Uterus (tissue), 4 donors: Measurements from ENCODE around the gene RFX4. TPM values are rescaled to one million over a fixed set of nuclear protein-coding genes. Genes with fewer than 3 reads are reported as not detected.

ENCODE experiments used
- DNase-seq, 2 donors: peaks; one replicate each; pipeline ENCODE4 v3.0.0-alpha.2; 2019 to 2020
- H3K27ac ChIP-seq, 2 donors: fragments of 200-600 bp; sonication (generic); 1 replicate in 1 of 2; 2 replicates in 1 of 2; pipeline ENCODE4 v1.5.1; 2016 to 2018
- H3K27me3 ChIP-seq, 2 donors: fragments of 200-600 bp; sonication (generic); one replicate each; pipeline ENCODE4 v1.5.1; 2018 to 2019; ENCODE audit warnings: control low read depth in 1 of 2
- H3K36me3 ChIP-seq, 2 donors: fragments of 200-600 bp; sonication (generic); one replicate each; pipeline ENCODE4 v1.5.1; 2019; ENCODE audit warnings: control low read depth in 1 of 2
- H3K4me1 ChIP-seq, 2 donors: fragments of 200-600 bp; sonication (generic); one replicate each; pipeline ENCODE4 v1.5.1; 2018 to 2019; ENCODE audit warnings: control low read depth in 1 of 2
- H3K4me3 ChIP-seq, 2 donors: fragments of 200-600 bp; sonication (generic); 1 replicate in 1 of 2; 2 replicates in 1 of 2; pipeline ENCODE4 v1.5.1; 2018 to 2019; ENCODE audit warnings: mild to moderate bottlenecking in 1 of 2
- H3K9me3 ChIP-seq, 2 donors: fragments of 200-600 bp; sonication (generic); one replicate each; pipeline ENCODE4 v1.5.1; 2019; ENCODE audit warnings: control low read depth in 1 of 2
- CTCF ChIP-seq, 4 experiments: fragments of 200-600 bp in 2 of 4; fragments of 450-650 bp in 2 of 4; sonication (generic) in 2 of 4; IDR thresholded peaks; one replicate each; pipeline ENCODE4 v1.5.1; 2016 to 2019; ENCODE audit warnings: antibody characterized with exemption in 4 of 4, mild to moderate bottlenecking in 2 of 4, moderate library complexity in 1 of 4
- POLR2A ChIP-seq, 2 donors: fragments of 450-650 bp; IDR thresholded peaks; one replicate each; pipeline ENCODE4 v1.6.1; 2016; ENCODE audit warnings: antibody characterized with exemption in 2 of 2, mild to moderate bottlenecking in 1 of 2, moderate library complexity in 1 of 2
- intact Hi-C: fragments of 100-400 bp; cut with DNase I; formaldehyde crosslinking; loops from one replicate; pipeline ENCODE4 v1.15.1; 2023; ENCODE audit warnings: low total_unique reads
- total RNA-seq, 4 donors: library from RNA; depleted of rRNA in 3 of 4; stranded (reverse); fragments of >200 nt in 3 of 4; gene quantifications; one replicate each; pipeline versions ENCODE4 v1.1.0 to v1.2.4, GENCODE V29; 2014 to 2023
- donor health status: DM: yes; HTN: yes; CAD: no.

Gene RFX4
- total RNA-seq, 4 donors from 2014 or later: not detected

DNA sequence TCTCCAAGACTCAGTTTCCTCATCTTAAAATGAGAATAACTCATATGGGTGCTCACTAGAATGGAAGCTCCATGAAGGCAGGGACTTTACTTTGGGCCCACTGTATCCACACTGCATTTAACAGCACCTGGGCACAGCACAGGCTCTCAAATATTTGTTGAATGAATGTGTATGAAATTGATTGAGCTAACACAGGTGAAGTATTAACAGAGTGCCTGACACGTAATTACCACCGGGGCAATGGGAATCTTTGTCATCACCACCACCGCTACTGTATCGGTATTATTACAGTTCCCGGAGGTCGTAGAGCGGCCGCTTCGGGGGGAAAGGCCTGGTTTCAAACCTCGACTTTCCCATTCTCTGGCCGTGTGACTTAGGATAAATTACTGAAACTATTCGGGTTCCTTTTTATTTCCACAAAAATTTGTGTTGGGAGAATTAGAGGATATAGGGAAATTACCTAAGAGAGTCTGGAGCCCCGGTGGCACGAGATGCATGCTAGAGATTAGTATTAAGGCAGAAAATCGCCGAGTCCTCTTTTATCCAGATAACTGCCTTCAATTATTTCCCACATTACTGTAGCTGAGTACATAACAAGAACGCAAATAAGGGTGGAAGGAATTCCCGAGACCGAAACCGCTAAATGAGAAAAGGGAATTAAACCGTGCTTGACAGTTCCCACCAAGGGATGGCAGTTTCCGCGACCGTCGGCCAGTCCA is 190.6 kb downstream of the RFX4 start:
- H3K4me1 ChIP-seq: no peaks in the 10 kb centered on the region
- peak overlapping the region; percentile 93 to 99 for H3K27ac ChIP-seq
- intact Hi-C loops: no loop called here
- H3K36me3 ChIP-seq: no peaks in the 10 kb centered on the region
- H3K4me3 ChIP-seq: peak overlapping the region; percentile 79 to 89
- H3K27me3 ChIP-seq: no peaks in the 10 kb centered on the region
- no peak for TF ChIP-seq POLR2A (IDR thresholded peaks at IDR 0.05)
- no peak for TF ChIP-seq CTCF (IDR thresholded peaks at IDR 0.05)
- H3K9me3 ChIP-seq: no peaks in the 10 kb centered on the region
- no peak for DNase-seq

- peak; percentile 97 for DNase-seq
- intact Hi-C loops: no loop called here
Measured at GRCh38 chr12:106774005-106774807, 191.4 kb downstream of the RFX4 start, which contains the start of gene RIC8B. TSS of gene RIC8B (plus strand) at chr12:106774682. CDS start at chr12:106774746, 64 bp downstream.

GRCh38 chr12:106774808-106775524 is 192.2 kb downstream of the RFX4 start:
- no peaks in the 10 kb centered on the region for H3K36me3 ChIP-seq
- TF ChIP-seq POLR2A (IDR thresholded peaks at IDR 0.05) (no peak), CTCF (IDR thresholded peaks at IDR 0.05) (no peak)
- intact Hi-C loops: no loop called here
- peak overlapping the region; percentile 79 to 89 for H3K4me3 ChIP-seq
- peak overlapping the region; percentile 93 to 99 for H3K27ac ChIP-seq
- no peak for DNase-seq
- no peaks in the 10 kb centered on the region for H3K4me1 ChIP-seq
- H3K27me3 ChIP-seq: no peaks in the 10 kb centered on the region
- H3K9me3 ChIP-seq: no peaks in the 10 kb centered on the region

More at GRCh38 chr12:106774005-106774807, 191.4 kb downstream of the RFX4 start, which contains the start of gene RIC8B:
- TF ChIP-seq POLR2A (IDR thresholded peaks at IDR 0.05): peak; percentile 23 to 65
- TF ChIP-seq CTCF (IDR thresholded peaks at IDR 0.05): peak in 2 of 4 experiments; percentile 13 to 40
- H3K4me3 ChIP-seq: peak within 1 kb of the TSS; percentile 79 to 89
- H3K4me1 ChIP-seq: no peaks in the 10 kb centered on the region
- no peaks in the 10 kb centered on the region for H3K27me3 ChIP-seq
- H3K36me3 ChIP-seq: no peaks in the 10 kb centered on the region
- peak within 1 kb of the TSS; percentile 93 to 99 for H3K27ac ChIP-seq
- no peaks in the 10 kb centered on the region for H3K9me3 ChIP-seq

GRCh38 chr12:106776897-106777296 is 194.1 kb downstream of the RFX4 start:
- no peak overlapping the region for H3K4me3 ChIP-seq
- H3K27me3 ChIP-seq: no peaks in the 10 kb centered on the region
- no peaks in the 10 kb centered on the region for H3K9me3 ChIP-seq
- no peaks in the 10 kb centered on the region for H3K4me1 ChIP-seq
- TF ChIP-seq CTCF (IDR thresholded peaks at IDR 0.05) (no peak), POLR2A (IDR thresholded peaks at IDR 0.05) (no peak)
- H3K27ac ChIP-seq: no peak overlapping the region
- H3K36me3 ChIP-seq: no peaks in the 10 kb centered on the region
- no peak for DNase-seq
- intact Hi-C loops: no loop called here
